SW 1271 (cell line): ENCODE measurements around the gene TTBK2.
"Not testable (repeated sequence)": the region's sequence is repeated elsewhere in the genome, so short reads cannot be mapped to it uniquely, and the experiment has no call there.

Experiments
- DNase-seq, 2 experiments: peaks; one replicate each; lab custom pipeline; 2025; lab: John Stamatoyannopoulos, UW

TTBK2 gene

GRCh38 chr15:42920519-42921341, at the start of gene TTBK2:
TSS of gene TTBK2 (minus strand) at chr15:42920778. CDS start at chr15:42878617, 42,161 bp downstream.
- DNase-seq, result peak; percentile 87 to 96

- no peak for DNase-seq
These were observed 43.9 kb upstream of the TTBK2 start for GRCh38 chr15:42964476-42964875.

DNA sequence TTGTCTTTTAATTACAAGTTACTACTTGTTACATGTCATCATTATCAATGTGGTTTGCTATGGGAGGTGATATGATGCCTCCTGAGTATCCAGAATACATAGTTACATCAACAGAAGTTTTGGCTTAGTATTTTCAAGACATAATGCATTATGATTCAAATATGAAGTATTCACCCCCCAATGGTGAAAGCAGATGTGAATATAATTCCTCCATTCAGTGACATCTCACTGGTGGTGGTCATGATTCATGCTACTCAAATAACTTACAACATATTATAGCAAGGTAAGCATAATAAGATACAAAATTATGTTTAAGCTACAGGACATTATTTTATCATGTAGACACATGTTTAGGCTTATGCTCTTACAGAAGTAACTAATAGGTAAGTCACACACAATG, 34.9 kb upstream of the TTBK2 start:
- DNase-seq, result no peak

- no peak for DNase-seq
These were observed 33.7 kb upstream of the TTBK2 start for GRCh38 chr15:42954291-42954690.

GRCh38 chr15:42948898-42949297, 28.3 kb upstream of the TTBK2 start:
- not testable (repeated sequence) for DNase-seq

GRCh38 chr15:42940527-42940926, 19.9 kb upstream of the TTBK2 start:
- DNase-seq, result no peak

DNA sequence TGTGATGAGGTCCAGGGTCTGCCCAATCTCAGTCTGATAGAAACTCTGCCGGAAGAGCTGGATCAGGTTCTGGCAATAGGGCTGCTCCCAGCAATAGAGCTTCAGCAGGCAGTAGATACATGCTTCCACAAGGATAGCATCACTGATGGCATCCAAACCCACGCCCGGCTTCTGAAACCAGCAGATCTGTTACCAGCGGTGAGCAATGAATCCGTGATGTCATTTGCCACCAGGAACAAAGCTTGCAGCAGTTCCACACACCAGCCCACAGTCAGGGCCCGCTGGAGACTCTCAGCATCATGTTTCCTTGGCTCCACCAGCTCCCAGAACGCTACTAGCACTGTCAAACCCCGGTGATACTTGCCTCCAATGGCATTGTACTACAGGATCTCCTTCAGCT, 19.3 kb upstream of the TTBK2 start:
- no peak for DNase-seq

GRCh38 chr15:42937143-42937542, 16.6 kb upstream of the TTBK2 start:
- no peak for DNase-seq

DNA sequence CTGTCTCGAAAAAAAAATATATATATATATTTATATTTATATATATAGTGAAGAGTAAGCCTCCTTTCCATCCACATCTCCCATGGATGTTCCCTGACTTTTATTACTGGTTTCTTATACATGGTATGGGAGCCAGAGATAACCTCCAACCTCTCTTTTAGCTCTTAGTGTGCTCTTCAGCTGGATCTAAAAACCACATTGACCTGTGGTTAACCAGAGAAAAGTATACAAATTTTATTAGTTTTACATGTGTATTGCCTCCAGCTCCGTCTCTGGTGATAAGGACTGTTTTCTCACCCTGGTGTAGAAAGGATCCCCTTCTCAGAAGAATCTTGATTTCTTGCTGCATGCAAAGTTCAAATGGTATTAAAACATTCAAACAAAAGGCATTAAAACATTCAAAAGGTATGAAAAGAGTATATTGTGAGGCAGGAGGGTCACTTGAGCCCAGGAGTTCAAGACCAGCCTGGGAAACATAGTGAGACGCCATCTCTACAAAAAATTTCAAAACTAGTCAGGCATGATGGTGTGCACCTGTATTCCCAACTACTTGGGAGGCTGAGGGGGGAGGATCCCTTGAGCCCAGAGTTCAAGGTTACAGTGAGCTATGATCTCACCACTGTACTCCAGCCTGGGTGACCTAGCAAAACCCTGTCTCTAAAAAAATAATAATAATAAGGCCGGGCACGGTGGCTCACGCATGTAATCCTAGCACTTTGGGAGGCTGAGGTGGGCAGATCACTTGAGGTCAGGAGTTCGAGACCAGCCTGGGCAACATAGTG, 13.5 kb upstream of the TTBK2 start:
- no peak for DNase-seq

- DNase-seq, result no peak
These were observed 12.4 kb upstream of the TTBK2 start for GRCh38 chr15:42932833-42933515.

- DNase-seq, result no peak
These were observed 11.3 kb upstream of the TTBK2 start for GRCh38 chr15:42931702-42932486.

GRCh38 chr15:42929306-42929848, 8.8 kb upstream of the TTBK2 start:
- DNase-seq, result no peak

GRCh38 chr15:42921342-42921731, 759 bp upstream of the TTBK2 start:
- no peak for DNase-seq

GRCh38 chr15:42919799-42920518, 619 bp downstream of the TTBK2 start:
- peak in 1 of 2 experiments; percentile 28 for DNase-seq

DNA sequence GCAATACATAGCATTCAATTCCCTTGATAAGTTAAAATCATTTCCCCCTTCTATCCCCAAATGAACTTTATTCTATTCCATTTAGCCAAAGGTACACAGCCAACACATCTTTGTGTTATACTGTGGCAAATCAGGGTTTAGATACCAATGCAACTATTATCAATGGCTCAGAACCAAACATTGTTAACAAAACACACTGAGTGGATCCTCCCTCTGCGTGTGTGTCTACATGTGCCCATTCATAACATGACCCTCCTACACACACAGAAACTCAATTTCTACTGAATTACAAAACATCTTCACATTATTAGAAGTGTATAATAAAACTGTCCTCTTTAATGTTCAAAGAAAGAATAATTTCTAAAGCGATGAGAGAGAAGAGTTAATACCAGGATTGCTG, 1.3 kb downstream of the TTBK2 start:
- no peak for DNase-seq

GRCh38 chr15:42918047-42918446, 2.5 kb downstream of the TTBK2 start:
- DNase-seq, result no peak

GRCh38 chr15:42915654-42916315, 4.8 kb downstream of the TTBK2 start:
- DNase-seq, result no peak

DNA sequence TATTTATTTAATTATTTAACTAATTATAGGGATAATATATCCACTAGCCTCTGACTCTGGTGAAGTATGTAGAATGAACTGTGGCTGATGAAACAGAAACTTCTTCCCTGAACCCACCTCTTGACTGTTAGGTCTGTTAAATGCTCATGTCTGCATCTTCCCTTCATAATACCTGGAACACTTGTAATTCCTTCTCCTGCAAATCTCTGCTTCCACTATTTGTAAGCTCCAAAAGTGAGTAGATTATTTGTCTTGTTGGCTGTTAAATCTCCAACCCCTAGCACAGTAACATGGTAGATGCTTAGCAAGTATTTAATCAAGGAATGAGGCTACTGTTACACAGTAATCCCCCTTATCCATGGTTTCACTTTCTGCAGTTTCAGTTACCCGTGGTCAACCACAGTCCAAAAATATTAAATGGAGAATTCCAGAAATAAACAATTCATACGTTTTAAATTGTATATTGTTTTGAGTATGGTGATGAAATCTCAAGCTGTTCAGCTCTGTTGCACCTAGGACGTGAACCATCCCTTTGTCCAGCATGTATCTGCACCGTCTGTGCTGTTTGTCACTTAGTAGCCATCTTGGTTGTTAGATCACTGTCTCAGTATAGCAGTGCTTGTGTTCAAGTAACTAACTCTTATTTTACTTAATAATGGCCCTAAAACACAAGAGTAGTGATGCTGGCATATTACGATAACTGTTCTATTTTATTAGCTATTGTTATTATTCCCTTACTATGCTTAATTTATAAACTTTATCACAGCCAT, 5.7 kb downstream of the TTBK2 start:
- no peak for DNase-seq

GRCh38 chr15:42911058-42911592, 9.5 kb downstream of the TTBK2 start:
- no peak for DNase-seq
